ENCODE results near the gene PLPPR1.

DNA sequence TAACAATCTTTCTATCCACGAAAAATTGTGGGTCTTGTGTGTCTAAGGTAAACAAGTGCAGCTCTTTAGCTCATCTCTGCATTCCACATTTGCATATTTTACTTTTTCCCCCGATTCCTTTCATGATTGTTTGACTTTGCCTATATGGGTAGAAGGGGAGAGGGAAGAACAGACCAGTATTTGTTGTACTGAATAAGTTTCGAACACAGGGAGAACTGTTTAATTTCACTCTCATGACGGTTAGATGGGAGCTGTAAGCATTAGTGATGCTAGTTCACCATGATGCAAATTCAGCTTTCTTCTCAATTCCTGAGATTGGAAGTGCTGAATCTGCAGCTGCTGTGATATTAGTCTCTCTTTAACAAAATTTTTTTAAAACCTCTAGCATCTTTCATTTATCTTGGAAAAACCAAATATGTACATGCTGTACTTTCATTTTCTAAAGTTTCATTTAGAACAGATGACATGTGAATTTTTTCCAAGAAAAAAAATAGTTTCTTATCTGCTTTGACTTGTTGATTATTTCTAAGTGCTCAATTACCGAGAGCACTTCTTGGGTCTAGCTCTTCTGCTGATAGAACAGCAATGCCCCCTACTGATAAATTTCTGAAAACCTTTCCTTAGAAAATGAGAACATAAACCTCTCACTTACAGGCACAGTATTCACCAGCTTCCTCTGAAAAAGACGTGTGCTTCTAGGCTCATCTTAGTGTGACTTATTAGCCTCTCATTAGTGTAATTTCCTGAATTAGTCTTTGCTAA, 206.8 kb downstream of the PLPPR1 start:
- TF ChIP-seq, protein P1, sequence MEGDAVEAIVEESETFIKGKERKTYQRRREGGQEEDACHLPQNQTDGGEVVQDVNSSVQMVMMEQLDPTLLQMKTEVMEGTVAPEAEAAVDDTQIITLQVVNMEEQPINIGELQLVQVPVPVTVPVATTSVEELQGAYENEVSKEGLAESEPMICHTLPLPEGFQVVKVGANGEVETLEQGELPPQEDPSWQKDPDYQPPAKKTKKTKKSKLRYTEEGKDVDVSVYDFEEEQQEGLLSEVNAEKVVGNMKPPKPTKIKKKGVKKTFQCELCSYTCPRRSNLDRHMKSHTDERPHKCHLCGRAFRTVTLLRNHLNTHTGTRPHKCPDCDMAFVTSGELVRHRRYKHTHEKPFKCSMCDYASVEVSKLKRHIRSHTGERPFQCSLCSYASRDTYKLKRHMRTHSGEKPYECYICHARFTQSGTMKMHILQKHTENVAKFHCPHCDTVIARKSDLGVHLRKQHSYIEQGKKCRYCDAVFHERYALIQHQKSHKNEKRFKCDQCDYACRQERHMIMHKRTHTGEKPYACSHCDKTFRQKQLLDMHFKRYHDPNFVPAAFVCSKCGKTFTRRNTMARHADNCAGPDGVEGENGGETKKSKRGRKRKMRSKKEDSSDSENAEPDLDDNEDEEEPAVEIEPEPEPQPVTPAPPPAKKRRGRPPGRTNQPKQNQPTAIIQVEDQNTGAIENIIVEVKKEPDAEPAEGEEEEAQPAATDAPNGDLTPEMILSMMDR (IDR thresholded peaks at IDR 0.05): peak; percentile 87
- TF ChIP-seq ZFX (IDR thresholded peaks at IDR 0.05; ENCODE audit: borderline replicate concordance): no peak
